WTC11 (cell line): ENCODE measurements around the gene C16orf90. TPM values are rescaled to one million over a fixed set of nuclear protein-coding genes. Genes with fewer than 3 reads are reported as not detected.

ENCODE experiments used
- ATAC-seq: fragments of 200-7000 bp; cut with Tn5 transposase; 2 replicates; pipeline ENCODE4 v1.10.0; 2021; ENCODE audit warnings: mild to moderate bottlenecking, moderate library complexity
- CTCF ChIA-PET: fragments of 300-600 bp; sonication (Branson Sonifier 250); formaldehyde crosslinking; loops from one replicate; lab custom pipeline; 2021; ENCODE audit warnings: antibody characterized with exemption; lab: Charles Lee
- POLR2A ChIA-PET: fragments of 350-600 bp; sonication (Branson Sonifier 250); formaldehyde crosslinking; loops from one replicate; lab custom pipeline; 2021; ENCODE audit warnings: antibody characterized with exemption; lab: Charles Lee
- DNase-seq: peaks from one replicate; pipeline ENCODE4 v3.0.0; 2021; ENCODE audit warnings: low spot score
- H3K27ac Mint-ChIP-seq: 2 replicates; pipeline ENCODE4 v1.8.0; 2021; ENCODE audit warnings: mixed read lengths
- H3K27me3 Mint-ChIP-seq: 2 replicates; pipeline ENCODE4 v1.8.0; 2021; ENCODE audit warnings: low read depth, mild to moderate bottlenecking, moderate library complexity, mixed read lengths
- H3K36me3 Mint-ChIP-seq: 2 replicates; pipeline ENCODE4 v1.8.0; 2021; ENCODE audit warnings: mixed read lengths
- H3K4me1 Mint-ChIP-seq: 2 replicates; pipeline ENCODE4 v1.8.0; 2022; ENCODE audit warnings: mixed read lengths
- H3K4me3 Mint-ChIP-seq: 2 replicates; pipeline ENCODE4 v1.8.0; 2021; ENCODE audit warnings: mild to moderate bottlenecking, moderate library complexity, mixed read lengths
- H3K9me3 Mint-ChIP-seq: 2 replicates; pipeline ENCODE4 v1.8.0; 2021; ENCODE audit warnings: mixed read lengths
- CREM ChIP-seq: sonication (generic); formaldehyde crosslinking; IDR thresholded peaks from 2 replicates; pipeline ENCODE4 v1.8.1; 2022; ENCODE audit warnings: mild to moderate bottlenecking, missing genetic modification reagents, moderate library complexity
- E2F4 ChIP-seq: sonication (generic); formaldehyde crosslinking; IDR thresholded peaks from 2 replicates; pipeline ENCODE4 v1.8.1; 2022; ENCODE audit warnings: low read depth, mild to moderate bottlenecking, moderate library complexity, missing genetic modification reagents, borderline replicate concordance
- GTF2I ChIP-seq: fragments of 250-450 bp; sonication (Bioruptor Pico); conservative IDR thresholded peaks from 2 replicates; pipeline ENCODE4 v1.4.0; 2021; ENCODE audit warnings: mild to moderate bottlenecking
- JAZF1 ChIP-seq: fragments of 250-450 bp; sonication (Bioruptor Pico); IDR thresholded peaks from 2 replicates; pipeline ENCODE4 v1.9.0; 2021; ENCODE audit warnings: moderate library complexity, mild to moderate bottlenecking, inconsistent platforms
- JUN ChIP-seq: sonication (generic); formaldehyde crosslinking; IDR thresholded peaks from 2 replicates; pipeline ENCODE4 v1.8.0; 2023; ENCODE audit warnings: mild to moderate bottlenecking, missing genetic modification reagents
- NR1H2 ChIP-seq: sonication (generic); formaldehyde crosslinking; IDR thresholded peaks from 2 replicates; pipeline ENCODE4 v1.9.0; 2021; ENCODE audit warnings: mild to moderate bottlenecking, moderate library complexity, missing genetic modification reagents
- NR2C2 ChIP-seq: sonication (generic); formaldehyde crosslinking; IDR thresholded peaks from 2 replicates; pipeline ENCODE4 v1.8.0; 2022; ENCODE audit warnings: mild to moderate bottlenecking, missing genetic modification reagents
- NR3C1 ChIP-seq: sonication (generic); formaldehyde crosslinking; conservative IDR thresholded peaks from 2 replicates; pipeline ENCODE4 v1.8.1; 2023; ENCODE audit warnings: low read depth, mild to moderate bottlenecking, missing genetic modification reagents
- RORB ChIP-seq: fragments of 250-450 bp; sonication (Bioruptor Pico); IDR thresholded peaks from 2 replicates; pipeline ENCODE4 v1.9.0; 2021; ENCODE audit warnings: mild to moderate bottlenecking
- SOX15 ChIP-seq: fragments of 250-450 bp; sonication (Bioruptor Pico); IDR thresholded peaks from 2 replicates; pipeline ENCODE4 v1.9.0; 2021; ENCODE audit warnings: mild to moderate bottlenecking
- TEAD4 ChIP-seq: sonication (generic); formaldehyde crosslinking; IDR thresholded peaks from 2 replicates; pipeline ENCODE4 v1.8.0; 2022; ENCODE audit warnings: mild to moderate bottlenecking, missing genetic modification reagents
- ZNF138 ChIP-seq: sonication (generic); formaldehyde crosslinking; conservative IDR thresholded peaks from 2 replicates; pipeline ENCODE4 v1.8.1; 2022; ENCODE audit warnings: mild to moderate bottlenecking, moderate library complexity, missing genetic modification reagents
- ZNF263 ChIP-seq: sonication (generic); formaldehyde crosslinking; IDR thresholded peaks from 2 replicates; pipeline ENCODE4 v1.8.1; 2022; ENCODE audit warnings: low read depth, mild to moderate bottlenecking, moderate library complexity, missing genetic modification reagents
- ZNF396 ChIP-seq: fragments of 250-450 bp; sonication (Bioruptor Pico); IDR thresholded peaks from 2 replicates; pipeline ENCODE4 v1.8.0; 2021; ENCODE audit warnings: mild to moderate bottlenecking, moderate library complexity, borderline replicate concordance
- total RNA-seq: library from RNA; stranded (reverse); gene quantifications from 3 replicates; pipeline ENCODE4 v1.2.3, GENCODE V29; 2021
- TF ChIP-seq, protein P1 (sequence below): sonication (generic); formaldehyde crosslinking; IDR thresholded peaks from 2 replicates; pipeline ENCODE4 v1.8.0; 2022; ENCODE audit warnings: missing genetic modification reagents
- TF ChIP-seq, protein P2 (sequence below): sonication (generic); formaldehyde crosslinking; conservative IDR thresholded peaks from 2 replicates; pipeline ENCODE4 v1.8.1; 2023; ENCODE audit warnings: mild to moderate bottlenecking, low read depth, missing genetic modification reagents, moderate library complexity
- TF ChIP-seq, protein P3 (sequence below): fragments of 250-450 bp; sonication (Bioruptor Pico); IDR thresholded peaks from 2 replicates; pipeline ENCODE4 v1.9.0; 2021; ENCODE audit warnings: moderate library complexity, mild to moderate bottlenecking, inconsistent platforms, borderline replicate concordance
- TF ChIP-seq, protein P4 (sequence below): fragments of 250-450 bp; sonication (Bioruptor Pico); IDR thresholded peaks from 2 replicates; pipeline ENCODE4 v1.9.0; 2021; ENCODE audit warnings: mild to moderate bottlenecking
- TF ChIP-seq, protein P5 (sequence below): sonication (generic); formaldehyde crosslinking; IDR thresholded peaks from 2 replicates; pipeline ENCODE4 v1.8.0; 2023; ENCODE audit warnings: missing genetic modification reagents, mild to moderate bottlenecking, borderline replicate concordance

The C16orf90 gene
- total RNA-seq, 1 experiment from 2014 or later, result not detected

- H3K27ac Mint-ChIP-seq, result no peak overlapping the region; the same call in 1 of the 2 replicates
- CTCF ChIA-PET, result interaction anchor here (0.9 kb wide), 1 partner anchor 120 kb away, joined by 3 read pairs; no protein-coding TSS in a partner anchor
- H3K4me1 Mint-ChIP-seq, result no peaks in the 10 kb centered on the region
- TF ChIP-seq, protein P1, sequence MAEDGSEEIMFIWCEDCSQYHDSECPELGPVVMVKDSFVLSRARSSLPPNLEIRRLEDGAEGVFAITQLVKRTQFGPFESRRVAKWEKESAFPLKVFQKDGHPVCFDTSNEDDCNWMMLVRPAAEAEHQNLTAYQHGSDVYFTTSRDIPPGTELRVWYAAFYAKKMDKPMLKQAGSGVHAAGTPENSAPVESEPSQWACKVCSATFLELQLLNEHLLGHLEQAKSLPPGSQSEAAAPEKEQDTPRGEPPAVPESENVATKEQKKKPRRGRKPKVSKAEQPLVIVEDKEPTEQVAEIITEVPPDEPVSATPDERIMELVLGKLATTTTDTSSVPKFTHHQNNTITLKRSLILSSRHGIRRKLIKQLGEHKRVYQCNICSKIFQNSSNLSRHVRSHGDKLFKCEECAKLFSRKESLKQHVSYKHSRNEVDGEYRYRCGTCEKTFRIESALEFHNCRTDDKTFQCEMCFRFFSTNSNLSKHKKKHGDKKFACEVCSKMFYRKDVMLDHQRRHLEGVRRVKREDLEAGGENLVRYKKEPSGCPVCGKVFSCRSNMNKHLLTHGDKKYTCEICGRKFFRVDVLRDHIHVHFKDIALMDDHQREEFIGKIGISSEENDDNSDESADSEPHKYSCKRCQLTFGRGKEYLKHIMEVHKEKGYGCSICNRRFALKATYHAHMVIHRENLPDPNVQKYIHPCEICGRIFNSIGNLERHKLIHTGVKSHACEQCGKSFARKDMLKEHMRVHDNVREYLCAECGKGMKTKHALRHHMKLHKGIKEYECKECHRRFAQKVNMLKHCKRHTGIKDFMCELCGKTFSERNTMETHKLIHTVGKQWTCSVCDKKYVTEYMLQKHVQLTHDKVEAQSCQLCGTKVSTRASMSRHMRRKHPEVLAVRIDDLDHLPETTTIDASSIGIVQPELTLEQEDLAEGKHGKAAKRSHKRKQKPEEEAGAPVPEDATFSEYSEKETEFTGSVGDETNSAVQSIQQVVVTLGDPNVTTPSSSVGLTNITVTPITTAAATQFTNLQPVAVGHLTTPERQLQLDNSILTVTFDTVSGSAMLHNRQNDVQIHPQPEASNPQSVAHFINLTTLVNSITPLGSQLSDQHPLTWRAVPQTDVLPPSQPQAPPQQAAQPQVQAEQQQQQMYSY, result no peak
- TF ChIP-seq NR1H2 (CRISPR knock-in tag), result no peak
- TF ChIP-seq ZNF263 (CRISPR knock-in tag), result no peak
- no peak for TF ChIP-seq RORB
- TF ChIP-seq GTF2I (CRISPR knock-in tag), result no peak
- no peak for TF ChIP-seq NR3C1 (CRISPR knock-in tag)
- no peak for TF ChIP-seq ZNF138 (CRISPR knock-in tag)
- TF ChIP-seq, protein P2, sequence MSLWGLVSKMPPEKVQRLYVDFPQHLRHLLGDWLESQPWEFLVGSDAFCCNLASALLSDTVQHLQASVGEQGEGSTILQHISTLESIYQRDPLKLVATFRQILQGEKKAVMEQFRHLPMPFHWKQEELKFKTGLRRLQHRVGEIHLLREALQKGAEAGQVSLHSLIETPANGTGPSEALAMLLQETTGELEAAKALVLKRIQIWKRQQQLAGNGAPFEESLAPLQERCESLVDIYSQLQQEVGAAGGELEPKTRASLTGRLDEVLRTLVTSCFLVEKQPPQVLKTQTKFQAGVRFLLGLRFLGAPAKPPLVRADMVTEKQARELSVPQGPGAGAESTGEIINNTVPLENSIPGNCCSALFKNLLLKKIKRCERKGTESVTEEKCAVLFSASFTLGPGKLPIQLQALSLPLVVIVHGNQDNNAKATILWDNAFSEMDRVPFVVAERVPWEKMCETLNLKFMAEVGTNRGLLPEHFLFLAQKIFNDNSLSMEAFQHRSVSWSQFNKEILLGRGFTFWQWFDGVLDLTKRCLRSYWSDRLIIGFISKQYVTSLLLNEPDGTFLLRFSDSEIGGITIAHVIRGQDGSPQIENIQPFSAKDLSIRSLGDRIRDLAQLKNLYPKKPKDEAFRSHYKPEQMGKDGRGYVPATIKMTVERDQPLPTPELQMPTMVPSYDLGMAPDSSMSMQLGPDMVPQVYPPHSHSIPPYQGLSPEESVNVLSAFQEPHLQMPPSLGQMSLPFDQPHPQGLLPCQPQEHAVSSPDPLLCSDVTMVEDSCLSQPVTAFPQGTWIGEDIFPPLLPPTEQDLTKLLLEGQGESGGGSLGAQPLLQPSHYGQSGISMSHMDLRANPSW (CRISPR knock-in tag), result no peak
- TF ChIP-seq, protein P3, sequence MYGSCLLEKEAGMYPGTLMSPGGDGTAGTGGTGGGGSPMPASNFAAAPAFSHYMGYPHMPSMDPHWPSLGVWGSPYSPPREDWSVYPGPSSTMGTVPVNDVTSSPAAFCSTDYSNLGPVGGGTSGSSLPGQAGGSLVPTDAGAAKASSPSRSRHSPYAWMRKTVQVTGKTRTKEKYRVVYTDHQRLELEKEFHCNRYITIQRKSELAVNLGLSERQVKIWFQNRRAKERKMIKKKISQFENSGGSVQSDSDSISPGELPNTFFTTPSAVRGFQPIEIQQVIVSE (CRISPR knock-in tag), result no peak
- TF ChIP-seq, protein P4, sequence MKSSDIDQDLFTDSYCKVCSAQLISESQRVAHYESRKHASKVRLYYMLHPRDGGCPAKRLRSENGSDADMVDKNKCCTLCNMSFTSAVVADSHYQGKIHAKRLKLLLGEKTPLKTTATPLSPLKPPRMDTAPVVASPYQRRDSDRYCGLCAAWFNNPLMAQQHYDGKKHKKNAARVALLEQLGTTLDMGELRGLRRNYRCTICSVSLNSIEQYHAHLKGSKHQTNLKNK (CRISPR knock-in tag), result no peak
- no peak for TF ChIP-seq CREM
- no peak for TF ChIP-seq ZNF396
- TF ChIP-seq JUN (CRISPR knock-in tag), result no peak
- TF ChIP-seq E2F4 (CRISPR knock-in tag), result no peak
- no peak for TF ChIP-seq JAZF1 (CRISPR knock-in tag)
- TF ChIP-seq, protein P5, sequence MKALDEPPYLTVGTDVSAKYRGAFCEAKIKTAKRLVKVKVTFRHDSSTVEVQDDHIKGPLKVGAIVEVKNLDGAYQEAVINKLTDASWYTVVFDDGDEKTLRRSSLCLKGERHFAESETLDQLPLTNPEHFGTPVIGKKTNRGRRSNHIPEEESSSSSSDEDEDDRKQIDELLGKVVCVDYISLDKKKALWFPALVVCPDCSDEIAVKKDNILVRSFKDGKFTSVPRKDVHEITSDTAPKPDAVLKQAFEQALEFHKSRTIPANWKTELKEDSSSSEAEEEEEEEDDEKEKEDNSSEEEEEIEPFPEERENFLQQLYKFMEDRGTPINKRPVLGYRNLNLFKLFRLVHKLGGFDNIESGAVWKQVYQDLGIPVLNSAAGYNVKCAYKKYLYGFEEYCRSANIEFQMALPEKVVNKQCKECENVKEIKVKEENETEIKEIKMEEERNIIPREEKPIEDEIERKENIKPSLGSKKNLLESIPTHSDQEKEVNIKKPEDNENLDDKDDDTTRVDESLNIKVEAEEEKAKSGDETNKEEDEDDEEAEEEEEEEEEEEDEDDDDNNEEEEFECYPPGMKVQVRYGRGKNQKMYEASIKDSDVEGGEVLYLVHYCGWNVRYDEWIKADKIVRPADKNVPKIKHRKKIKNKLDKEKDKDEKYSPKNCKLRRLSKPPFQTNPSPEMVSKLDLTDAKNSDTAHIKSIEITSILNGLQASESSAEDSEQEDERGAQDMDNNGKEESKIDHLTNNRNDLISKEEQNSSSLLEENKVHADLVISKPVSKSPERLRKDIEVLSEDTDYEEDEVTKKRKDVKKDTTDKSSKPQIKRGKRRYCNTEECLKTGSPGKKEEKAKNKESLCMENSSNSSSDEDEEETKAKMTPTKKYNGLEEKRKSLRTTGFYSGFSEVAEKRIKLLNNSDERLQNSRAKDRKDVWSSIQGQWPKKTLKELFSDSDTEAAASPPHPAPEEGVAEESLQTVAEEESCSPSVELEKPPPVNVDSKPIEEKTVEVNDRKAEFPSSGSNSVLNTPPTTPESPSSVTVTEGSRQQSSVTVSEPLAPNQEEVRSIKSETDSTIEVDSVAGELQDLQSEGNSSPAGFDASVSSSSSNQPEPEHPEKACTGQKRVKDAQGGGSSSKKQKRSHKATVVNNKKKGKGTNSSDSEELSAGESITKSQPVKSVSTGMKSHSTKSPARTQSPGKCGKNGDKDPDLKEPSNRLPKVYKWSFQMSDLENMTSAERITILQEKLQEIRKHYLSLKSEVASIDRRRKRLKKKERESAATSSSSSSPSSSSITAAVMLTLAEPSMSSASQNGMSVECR (CRISPR knock-in tag), result no peak
- no peak for TF ChIP-seq TEAD4 (CRISPR knock-in tag)
- TF ChIP-seq NR2C2 (CRISPR knock-in tag), result no peak
- TF ChIP-seq SOX15 (CRISPR knock-in tag), result no peak
- TF ChIP-seq, all 79 proteins: peak for 0
- Mint-ChIP-seq H3K4me3 (no peak overlapping the region), H3K27me3 (no peaks in the 10 kb centered on the region), H3K36me3 (peaks cover 31% of the 10 kb centered on the region), H3K9me3 (peaks cover 1% of the 10 kb centered on the region; the same call in 1 of the 2 replicates)
- DNase-seq, result no peak
- no peak for ATAC-seq
- POLR2A ChIA-PET, result no interaction called here
Observed at GRCh38 chr16:3534126-3534525, 38.8 kb upstream of the C16orf90 start.
